Stimulated activated CD8-positive, alpha-beta memory T cell treated with anti-CD3 and anti-CD28 coated beads, Interleukin-15, amount 100 ng/mL, for 24 hours (primary cell): ENCODE data around the gene ABHD18.

Source experiments
- DNase-seq: peaks from one replicate; pipeline ENCODE4 v3.0.0-alpha.2; 2020; ENCODE audit warnings: low read depth

The ABHD18 gene

DNA sequence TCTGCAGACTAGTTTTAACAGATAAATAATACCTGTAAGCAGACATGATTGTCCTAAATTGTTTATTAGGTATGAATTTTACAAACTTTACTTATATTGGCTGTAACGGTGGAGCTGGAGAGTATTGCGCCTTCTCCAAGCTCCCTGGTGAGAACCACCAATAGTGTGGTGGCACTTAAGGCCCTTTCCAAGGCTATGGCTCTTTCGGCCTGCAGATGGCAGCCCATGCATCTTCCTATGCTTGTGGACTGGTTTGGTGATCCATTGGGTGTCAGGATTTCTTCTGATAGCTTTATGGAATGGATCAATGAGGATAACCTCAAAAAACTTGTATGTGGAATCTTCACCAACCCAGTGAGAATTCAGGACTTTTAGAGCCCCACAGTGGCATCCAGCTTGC lies 103.7 kb downstream of the ABHD18 start:
- no peak for DNase-seq

DNA sequence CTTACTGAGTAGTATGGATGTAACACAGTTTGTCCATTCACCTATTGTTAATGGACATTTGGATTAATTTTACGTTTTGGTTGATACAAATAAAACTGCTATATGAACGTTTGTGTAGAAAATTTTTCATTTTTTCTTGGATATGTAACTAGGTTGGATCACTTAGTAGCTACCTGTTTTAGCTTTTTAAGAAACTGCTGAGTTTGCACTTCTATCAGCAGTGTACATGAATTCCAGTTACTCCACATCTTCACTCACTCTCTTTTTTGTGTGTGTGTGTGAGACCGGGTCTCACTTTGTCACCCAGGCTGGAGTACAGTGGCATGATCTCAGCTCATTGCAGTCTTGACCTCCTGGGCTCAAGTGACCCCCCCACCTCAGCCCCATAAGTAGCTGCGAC lies 111.3 kb downstream of the ABHD18 start:
- DNase-seq: no peak
